Right ventricle myocardium superior (tissue), 1 donor: ENCODE measurements around the gene FNDC11. TPM values are rescaled to one million over a fixed set of nuclear protein-coding genes. Genes with fewer than 3 reads are reported as not detected.

Experiments
- ATAC-seq: fragments of 200-7000 bp; cut with Tn5 transposase; one replicate; pipeline ENCODE4 v1.9.1; 2020; ENCODE audit warnings: mild to moderate bottlenecking; ENCODE audit not compliant: poor library complexity
- DNase-seq: peaks from one replicate; pipeline ENCODE4 v3.0.0-alpha.2; 2020
- intact Hi-C: fragments of 100-400 bp; cut with DNase I; formaldehyde crosslinking; loops from one replicate; pipeline ENCODE4 v1.11.2; 2022
- total RNA-seq: library from RNA; stranded (reverse); fragmentation: NEBNext Ultra II Directional; extraction: Animal tissue kit (Norgen Biotek cat#: 25700); gene quantifications from one replicate; pipeline ENCODE4 v1.2.1, GENCODE V29; 2021
- donor health status: DM: no; HTN: yes; CAD: no; lungs with severe emphysema.

The FNDC11 gene
- total RNA-seq, 1 donor from 2014 or later: 0.11 TPM

DNA sequence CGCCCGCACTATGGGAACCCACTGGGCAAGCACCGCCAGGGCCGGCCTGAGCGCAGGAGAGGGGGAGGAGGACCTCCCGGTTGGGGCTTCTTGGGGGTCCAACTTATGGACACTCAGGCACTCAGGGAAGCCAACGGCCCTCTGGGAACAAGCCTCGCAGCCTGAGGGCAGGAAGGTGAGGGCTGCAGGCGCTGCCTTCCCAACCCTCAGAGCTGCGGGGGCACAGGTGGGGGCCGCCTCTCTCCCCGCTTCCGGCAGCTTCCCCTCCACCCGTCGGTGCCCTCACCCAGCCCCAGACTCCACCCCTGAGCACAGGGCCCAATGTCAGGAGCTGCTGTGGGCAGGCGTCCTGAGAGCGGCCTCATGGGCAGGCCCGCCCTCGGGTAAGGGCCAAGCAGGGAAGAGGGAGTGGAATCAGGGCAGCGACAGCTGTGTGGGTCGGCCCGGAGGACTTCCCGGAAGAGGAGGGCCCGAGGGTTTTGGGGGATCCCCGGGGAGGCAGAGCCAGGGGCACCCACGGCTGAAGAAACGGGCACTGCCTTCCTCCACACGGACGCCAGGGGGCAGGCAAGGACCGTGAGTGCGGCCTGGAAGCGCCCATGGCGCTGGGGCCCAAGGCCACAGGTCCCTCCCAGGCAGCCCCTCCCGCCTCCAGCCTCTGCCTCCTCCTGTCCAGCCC is 16.3 kb upstream of the FNDC11 start:
- intact Hi-C loops: loop anchor here (2.0 to 5.0 kb wide), 2 partner anchors 75 to 435 kb away; no protein-coding TSS in a partner anchor
- ATAC-seq: peak; percentile 93
- peak; percentile 92 for DNase-seq

DNA sequence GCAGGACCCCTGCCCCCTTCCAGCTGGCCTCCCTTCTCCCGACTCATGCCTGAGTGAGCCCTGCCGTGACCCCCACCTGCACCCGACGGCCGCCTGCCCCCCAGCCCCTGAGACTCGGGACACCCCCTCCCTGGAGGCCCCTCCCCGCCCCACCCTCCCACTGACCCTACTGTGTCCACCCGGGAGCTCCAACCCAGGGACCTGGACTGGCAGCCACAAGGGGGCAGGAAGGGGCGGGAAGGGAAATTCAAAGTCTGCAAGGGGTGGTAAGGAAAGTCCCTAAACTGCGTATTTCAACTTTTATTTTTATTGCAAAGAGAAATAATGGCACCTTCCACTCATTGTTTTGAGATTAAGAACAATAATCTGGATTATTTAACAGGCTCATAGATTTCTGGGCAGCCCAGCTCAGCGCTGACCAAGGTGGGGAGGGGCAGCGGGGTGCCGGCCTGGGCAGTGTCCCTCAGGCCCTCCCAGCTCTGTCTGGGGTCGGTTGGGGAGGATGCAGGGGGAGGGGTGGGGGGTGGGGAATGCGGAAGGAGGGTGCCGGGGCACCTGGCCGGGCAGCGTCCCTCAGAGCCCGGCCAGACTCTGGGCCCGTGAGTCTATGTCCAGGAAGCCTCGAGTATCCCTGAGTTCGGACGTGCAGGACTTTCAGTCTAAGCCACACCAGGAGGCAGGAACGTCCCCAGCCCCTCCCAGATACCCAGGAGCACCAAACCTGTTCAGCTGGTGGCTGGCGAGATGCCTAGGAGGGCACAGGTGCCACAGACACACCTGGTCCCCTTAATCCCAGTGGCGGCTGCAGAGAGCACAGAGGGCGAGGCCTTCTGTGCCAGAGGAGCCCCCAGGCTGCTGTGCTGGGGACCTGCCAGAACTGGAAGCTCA is 15.5 kb upstream of the FNDC11 start:
- intact Hi-C loops: loop anchor here (2.0 to 5.0 kb wide), 2 partner anchors 74 to 434 kb away; no protein-coding TSS in a partner anchor
- no peak for DNase-seq
- ATAC-seq: peak; percentile 44

DNA sequence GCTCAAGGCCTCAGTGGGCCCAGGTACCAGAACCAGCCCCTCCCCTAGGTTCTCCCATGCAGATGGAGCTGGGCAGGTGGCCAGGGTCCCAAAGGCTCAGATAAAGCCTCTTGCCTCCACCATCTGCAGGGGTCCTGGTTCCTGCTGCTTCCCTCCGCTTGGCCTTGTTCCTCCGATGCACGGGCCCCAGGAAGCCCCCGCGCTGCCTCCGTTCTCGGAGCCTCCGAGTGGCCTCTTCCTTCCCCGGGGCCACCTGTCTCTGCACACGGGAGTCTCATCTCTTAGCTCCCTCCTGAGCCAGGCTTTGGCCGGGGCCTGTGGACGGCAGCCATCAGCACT is 14.9 kb upstream of the FNDC11 start:
- ATAC-seq (no peak), DNase-seq (no peak)
- intact Hi-C loops: loop anchor here (2.0 to 5.0 kb wide), 2 partner anchors 73 to 434 kb away; no protein-coding TSS in a partner anchor

GRCh38 chr20:63539441-63540370 is 14.3 kb upstream of the FNDC11 start:
- intact Hi-C loops: loop anchor here (2.0 to 5.0 kb wide), 2 partner anchors 73 to 433 kb away; no protein-coding TSS in a partner anchor

GRCh38 chr20:63540417-63541186 is 13.4 kb upstream of the FNDC11 start:
- intact Hi-C loops: no loop called here
- ATAC-seq (no peak), DNase-seq (no peak)

More at GRCh38 chr20:63539441-63540370, 14.3 kb upstream of the FNDC11 start:
- no peak for DNase-seq
- no peak for ATAC-seq

GRCh38 chr20:63541371-63541770 is 12.6 kb upstream of the FNDC11 start:
- intact Hi-C loops: no loop called here
- ATAC-seq (no peak), DNase-seq (no peak)

DNA sequence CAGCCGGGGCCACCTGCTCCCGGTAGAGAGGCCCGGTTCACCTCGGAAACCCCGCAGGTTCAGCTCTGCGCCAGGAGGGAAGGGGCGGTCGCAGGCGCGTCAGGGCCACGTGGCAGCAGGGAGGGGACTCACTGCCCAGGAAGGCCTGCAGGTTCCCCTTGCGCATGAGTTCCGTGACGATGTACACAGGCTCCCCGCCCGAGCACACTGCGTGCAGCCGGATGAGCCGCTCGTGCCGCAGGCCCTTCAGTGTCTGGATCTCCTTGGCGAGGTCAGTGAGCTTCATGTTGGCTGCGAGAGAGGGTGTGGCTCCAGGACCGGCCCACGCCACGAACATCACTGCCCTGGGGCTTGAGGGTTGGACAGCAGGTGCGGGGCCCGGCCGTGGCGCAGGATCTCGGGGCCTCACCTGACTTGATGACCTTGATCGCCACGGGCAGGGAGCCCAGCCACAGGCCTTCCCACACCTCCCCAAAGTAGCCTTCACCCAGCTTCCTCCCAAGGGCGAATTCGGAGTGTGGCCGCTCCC is 11.9 kb upstream of the FNDC11 start:
- DNase-seq (no peak), ATAC-seq (no peak)
- intact Hi-C loops: no loop called here

DNA sequence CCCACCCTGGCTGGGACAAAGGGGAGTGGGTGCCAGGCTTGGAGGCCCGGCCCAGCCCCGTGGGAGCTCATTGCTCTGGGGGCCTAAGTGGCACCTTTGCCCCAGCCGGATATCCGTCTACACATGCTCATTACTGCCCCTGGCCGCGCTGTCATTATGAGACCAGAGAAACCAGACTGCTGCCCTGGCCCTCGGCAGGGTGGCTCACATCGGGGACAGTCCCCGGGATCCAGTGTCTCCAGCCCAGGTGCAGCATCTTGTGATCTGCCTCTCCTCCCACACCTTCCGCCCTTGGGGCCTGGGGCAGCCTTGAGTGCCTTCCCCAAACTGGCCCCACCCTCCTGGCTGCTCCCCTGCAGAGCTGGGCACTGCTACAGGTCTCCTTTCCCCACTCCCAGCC is 11.3 kb upstream of the FNDC11 start:
- ATAC-seq: no peak
- intact Hi-C loops: no loop called here
- no peak for DNase-seq

DNA sequence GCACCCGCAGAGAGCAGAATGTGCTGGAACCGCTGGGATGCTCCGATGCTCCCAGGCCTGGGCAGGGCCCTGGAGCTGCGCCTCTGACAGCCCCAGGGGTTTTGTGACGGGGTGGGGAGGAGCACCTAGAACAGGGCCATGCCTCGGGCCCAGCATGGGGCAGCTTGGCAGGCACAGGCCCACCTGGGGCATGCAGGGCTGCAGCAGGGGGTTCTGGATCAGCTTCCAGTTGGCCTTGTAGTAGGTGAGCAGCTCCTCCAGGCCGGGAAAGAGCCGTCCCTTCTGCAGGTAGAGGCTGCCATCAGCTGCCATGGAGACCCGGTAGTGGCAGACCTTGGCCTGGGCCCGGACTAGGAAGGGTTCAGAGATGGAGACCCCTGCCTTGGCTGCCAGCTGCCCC is 10.8 kb upstream of the FNDC11 start:
- intact Hi-C loops: no loop called here
- DNase-seq: no peak
- ATAC-seq: no peak

DNA sequence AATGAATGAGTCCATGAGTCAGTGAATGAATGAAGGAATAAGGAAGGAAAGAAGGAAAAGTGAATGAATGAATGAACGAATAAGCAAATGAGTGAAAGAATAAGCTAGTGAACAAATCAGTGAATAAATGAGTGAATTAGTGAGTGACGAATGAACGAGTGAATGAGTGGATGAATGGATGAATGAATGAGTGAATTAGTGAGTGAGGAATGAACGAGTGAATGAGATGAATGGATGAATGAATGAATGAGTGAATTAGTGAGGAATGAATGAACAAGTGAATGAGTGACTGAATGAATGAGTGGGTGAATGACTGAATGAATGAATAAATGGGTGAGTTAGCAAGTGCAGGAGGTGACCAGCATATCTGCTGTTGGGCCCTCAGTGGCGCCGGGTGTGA is 10.2 kb upstream of the FNDC11 start:
- intact Hi-C loops: no loop called here
- no peak for DNase-seq
- ATAC-seq: no peak

GRCh38 chr20:63544241-63544957 is 9.6 kb upstream of the FNDC11 start:
- no peak for ATAC-seq
- intact Hi-C loops: no loop called here
- DNase-seq: no peak

GRCh38 chr20:63544958-63545516 is 8.9 kb upstream of the FNDC11 start:
- ATAC-seq: no peak
- intact Hi-C loops: no loop called here
- DNase-seq: no peak

DNA sequence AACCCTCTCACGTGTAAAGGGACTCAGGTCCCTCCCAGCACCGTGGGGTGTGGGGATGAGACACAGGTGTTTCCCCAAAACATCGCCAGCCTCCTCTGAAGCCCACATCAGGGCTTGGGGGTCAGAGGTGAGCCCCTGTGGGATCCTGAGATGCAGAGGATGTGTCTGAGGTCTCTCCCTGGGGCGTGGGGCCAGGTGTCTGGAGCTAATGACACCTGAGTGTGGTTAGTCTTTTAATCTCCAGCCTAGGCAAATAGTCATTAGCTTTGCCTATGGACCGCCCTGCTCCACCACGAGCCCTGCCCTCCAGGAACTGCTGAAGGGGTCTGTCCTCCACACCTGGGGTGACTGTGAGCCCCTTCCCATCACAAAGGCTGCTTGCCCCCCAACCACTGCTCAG is 8.1 kb upstream of the FNDC11 start:
- intact Hi-C loops: no loop called here
- DNase-seq (no peak), ATAC-seq (no peak)

GRCh38 chr20:63546256-63546955 is 7.6 kb upstream of the FNDC11 start:
- intact Hi-C loops: no loop called here
- DNase-seq: no peak
- ATAC-seq: no peak

DNA sequence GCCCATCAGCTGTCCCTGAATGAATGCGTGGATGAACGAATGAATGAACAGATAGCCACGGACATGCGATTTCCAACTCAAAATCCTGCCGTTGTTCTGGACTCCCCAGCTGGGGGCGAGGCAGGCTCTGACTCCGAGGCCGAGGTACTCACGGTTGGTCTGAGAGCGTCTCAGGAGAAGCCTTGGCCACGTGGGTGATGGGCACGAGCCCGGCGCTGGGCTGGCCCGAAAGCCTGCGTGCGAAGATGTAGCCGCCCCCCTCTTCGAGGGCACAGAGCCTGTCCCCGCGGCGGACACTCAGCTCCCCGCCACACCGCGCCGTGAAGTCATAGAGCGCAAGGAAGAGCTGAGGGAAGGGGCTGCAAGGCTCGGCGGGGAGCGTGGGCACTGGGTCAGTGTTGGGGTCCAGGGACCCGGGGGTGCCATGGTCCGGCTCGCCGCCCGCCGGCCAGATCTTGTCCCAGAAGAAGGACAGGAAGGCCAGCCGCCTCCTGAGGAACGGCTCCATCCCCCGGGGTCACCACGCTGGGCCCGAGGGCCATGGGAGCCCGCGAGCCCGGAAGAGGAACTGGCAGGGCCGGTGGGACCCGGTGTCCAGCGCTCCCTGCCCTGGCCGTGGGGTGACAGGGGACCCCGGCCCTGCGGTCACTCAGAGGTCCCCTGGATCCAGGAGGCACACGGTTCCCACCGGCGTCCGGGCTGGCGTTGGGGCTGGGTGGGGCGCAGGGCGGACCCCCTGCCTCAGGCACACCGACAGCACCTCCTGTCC is 6.8 kb upstream of the FNDC11 start:
- DNase-seq: no peak
- no peak for ATAC-seq
- intact Hi-C loops: no loop called here
